OCI-LY7 (cell line): ENCODE measurements around the gene GALNT15.

Experiments used
- EZH2phosphoT487 ChIP-seq: fragments of 200-600 bp; sonication (generic); IDR thresholded peaks from 2 replicates; pipeline ENCODE4 v1.6.1; 2018; ENCODE audit warnings: low read depth, borderline replicate concordance, mild to moderate bottlenecking, mixed run types, antibody characterized with exemption, low read length, moderate library complexity, mixed read lengths
- TF ChIP-seq, protein P1 (sequence below): fragments of 200-600 bp; sonication (generic); conservative IDR thresholded peaks from 2 replicates; pipeline ENCODE4 v1.5.1; 2014; ENCODE audit warnings: mild to moderate bottlenecking, antibody characterized with exemption, low read length, moderate library complexity, mixed read lengths

DNA sequence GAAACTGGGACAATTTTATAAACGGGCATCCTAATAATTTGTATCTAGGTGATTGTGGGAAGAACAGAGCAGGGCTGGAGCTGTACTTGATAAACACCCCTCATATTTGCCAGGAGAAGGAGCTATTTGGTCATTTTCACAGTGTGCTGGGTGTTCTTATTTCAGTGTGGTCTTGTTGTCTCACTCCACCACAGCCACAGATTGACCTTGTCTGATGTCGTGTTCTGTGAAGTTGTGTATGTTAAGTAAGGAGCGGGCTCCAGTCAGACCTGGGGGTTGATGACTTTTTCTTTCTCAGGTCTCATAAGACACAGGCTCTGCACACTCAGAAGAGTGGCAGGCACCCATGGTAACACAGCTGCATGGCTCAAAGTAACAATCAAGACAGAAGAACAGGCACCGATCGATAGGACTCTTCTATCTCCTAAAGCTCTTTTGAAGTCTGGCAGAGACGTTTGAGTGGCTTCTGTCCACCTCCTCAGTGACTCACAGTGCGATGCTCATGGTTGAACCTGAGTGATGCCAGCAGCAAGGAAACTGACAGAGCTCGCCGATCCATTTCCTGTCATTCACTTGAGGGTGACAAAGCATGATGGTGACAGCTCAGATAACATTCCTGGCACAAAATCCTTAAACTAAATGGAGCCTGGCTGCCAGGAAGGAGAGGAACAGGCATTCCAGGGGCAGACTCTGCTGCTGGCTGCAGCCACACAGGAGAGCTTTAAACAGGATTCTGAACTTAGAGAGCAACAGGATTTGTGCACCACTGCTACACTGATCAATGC, 69.4 kb downstream of the GALNT15 start:
- TF ChIP-seq, protein P1, sequence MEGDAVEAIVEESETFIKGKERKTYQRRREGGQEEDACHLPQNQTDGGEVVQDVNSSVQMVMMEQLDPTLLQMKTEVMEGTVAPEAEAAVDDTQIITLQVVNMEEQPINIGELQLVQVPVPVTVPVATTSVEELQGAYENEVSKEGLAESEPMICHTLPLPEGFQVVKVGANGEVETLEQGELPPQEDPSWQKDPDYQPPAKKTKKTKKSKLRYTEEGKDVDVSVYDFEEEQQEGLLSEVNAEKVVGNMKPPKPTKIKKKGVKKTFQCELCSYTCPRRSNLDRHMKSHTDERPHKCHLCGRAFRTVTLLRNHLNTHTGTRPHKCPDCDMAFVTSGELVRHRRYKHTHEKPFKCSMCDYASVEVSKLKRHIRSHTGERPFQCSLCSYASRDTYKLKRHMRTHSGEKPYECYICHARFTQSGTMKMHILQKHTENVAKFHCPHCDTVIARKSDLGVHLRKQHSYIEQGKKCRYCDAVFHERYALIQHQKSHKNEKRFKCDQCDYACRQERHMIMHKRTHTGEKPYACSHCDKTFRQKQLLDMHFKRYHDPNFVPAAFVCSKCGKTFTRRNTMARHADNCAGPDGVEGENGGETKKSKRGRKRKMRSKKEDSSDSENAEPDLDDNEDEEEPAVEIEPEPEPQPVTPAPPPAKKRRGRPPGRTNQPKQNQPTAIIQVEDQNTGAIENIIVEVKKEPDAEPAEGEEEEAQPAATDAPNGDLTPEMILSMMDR = no peak
- no peak for TF ChIP-seq EZH2phosphoT487
